ENCODE results near the gene IL17D.

DNA sequence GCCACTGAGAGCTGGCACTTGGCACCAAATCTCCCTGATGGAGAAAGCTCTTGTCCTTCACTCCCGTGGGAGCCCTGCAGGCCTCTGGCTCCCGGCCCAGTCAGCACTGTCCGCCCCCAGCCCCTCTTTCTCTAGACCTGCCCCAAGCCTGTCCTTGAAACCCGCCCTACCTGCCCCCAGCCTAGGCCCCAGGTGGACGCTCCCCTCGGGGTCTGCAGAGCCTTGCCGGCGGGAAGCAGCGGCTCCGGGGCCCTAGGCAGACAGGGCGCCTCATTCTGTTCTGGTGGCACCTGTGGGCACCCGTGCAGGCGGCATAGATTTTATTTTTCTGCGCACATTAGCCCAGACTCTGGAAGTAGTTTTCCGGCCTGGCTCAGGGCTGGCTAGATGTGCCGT, 17.6 kb downstream of the IL17D start:
- TF ChIP-seq CTCF (IDR thresholded peaks at IDR 0.05; ENCODE audit: borderline replicate concordance, extremely low read depth, low read length, poor library complexity, severe bottlenecking) = no peak
- TF ChIP-seq EZH2 (IDR thresholded peaks at IDR 0.05; ENCODE audit: borderline replicate concordance, low read depth, low read length, severe bottlenecking) = no peak

All from DND-41 (cell line).